ENCODE results near the gene PUM1. TPM values are rescaled to one million over a fixed set of nuclear protein-coding genes. Genes with fewer than 3 reads are reported as not detected.
"Not testable (repeated sequence)": the region's sequence is repeated elsewhere in the genome, so short reads cannot be mapped to it uniquely, and the experiment has no call there.

Gene PUM1
- total RNA-seq, 2 experiments from 2014 or later = 91.0 to 94.9 TPM

- POLR2A ChIA-PET = interaction anchor here (1.1 kb wide), 1 partner anchor 79 kb away, joined by 3 read pairs; no protein-coding TSS in a partner anchor
- Mint-ChIP-seq H3K27ac (no peak overlapping the region), H3K4me3 (no peak overlapping the region), H3K4me1 (ENCODE audit: low read depth) (peaks cover 10% of the 10 kb centered on the region), H3K27me3 (ENCODE audit: low read depth) (no peaks in the 10 kb centered on the region), H3K9me3 (ENCODE audit: insufficient read depth) (no peaks in the 10 kb centered on the region), H3K36me3 (ENCODE audit: low read depth) (peaks cover 45% of the 10 kb centered on the region)
- no peak for ATAC-seq
- CTCF ChIA-PET = interaction anchor here (0.6 to 1.3 kb wide), 3 partner anchors 13 to 44 kb away, joined by 3 to 4 read pairs (median 3); no protein-coding TSS in a partner anchor
- no peak for DNase-seq
Observed at GRCh38 chr1:30984165-30984889, 81.2 kb downstream of the PUM1 start.

DNA sequence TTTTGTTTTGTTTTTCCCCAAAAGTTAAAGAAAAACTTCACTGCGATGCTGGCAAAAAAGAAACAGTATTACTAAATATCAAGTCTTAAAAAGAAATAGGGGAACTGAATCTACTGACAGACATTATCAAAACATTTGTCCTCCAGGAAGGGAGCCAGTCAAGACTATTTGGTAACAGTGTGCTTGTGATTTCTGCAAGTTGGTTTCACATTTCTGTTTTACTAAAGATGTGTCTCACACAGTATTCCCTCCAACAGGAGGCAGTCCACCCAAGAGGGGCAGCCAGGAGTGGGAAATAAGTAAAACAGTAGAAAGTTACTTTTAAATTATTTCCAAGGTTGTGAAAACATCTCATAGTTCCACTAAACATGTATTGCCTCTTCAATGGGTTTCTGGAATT, 82.6 kb downstream of the PUM1 start:
- Mint-ChIP-seq H3K4me3 (no peak overlapping the region), H3K9me3 (ENCODE audit: insufficient read depth) (no peaks in the 10 kb centered on the region), H3K4me1 (ENCODE audit: low read depth) (peaks cover 9% of the 10 kb centered on the region), H3K27me3 (ENCODE audit: low read depth) (no peaks in the 10 kb centered on the region), H3K27ac (no peak overlapping the region), H3K36me3 (ENCODE audit: low read depth) (peaks cover 46% of the 10 kb centered on the region)
- ChIA-PET POLR2A (no interaction called here), CTCF (no interaction called here)
- DNase-seq (no peak), ATAC-seq (no peak)

GRCh38 chr1:30982431-30982830, 83.1 kb downstream of the PUM1 start:
- Mint-ChIP-seq H3K9me3 (ENCODE audit: insufficient read depth) (no peaks in the 10 kb centered on the region), H3K4me1 (ENCODE audit: low read depth) (peaks cover 13% of the 10 kb centered on the region), H3K27me3 (ENCODE audit: low read depth) (no peaks in the 10 kb centered on the region), H3K27ac (no peak overlapping the region), H3K36me3 (ENCODE audit: low read depth) (peaks cover 49% of the 10 kb centered on the region), H3K4me3 (no peak overlapping the region)
- CTCF ChIA-PET = interaction anchor here (1.6 kb wide), 1 partner anchor 8 kb away, joined by 4 read pairs; no protein-coding TSS in a partner anchor
- POLR2A ChIA-PET = no interaction called here
- DNase-seq (no peak), ATAC-seq (no peak)

DNA sequence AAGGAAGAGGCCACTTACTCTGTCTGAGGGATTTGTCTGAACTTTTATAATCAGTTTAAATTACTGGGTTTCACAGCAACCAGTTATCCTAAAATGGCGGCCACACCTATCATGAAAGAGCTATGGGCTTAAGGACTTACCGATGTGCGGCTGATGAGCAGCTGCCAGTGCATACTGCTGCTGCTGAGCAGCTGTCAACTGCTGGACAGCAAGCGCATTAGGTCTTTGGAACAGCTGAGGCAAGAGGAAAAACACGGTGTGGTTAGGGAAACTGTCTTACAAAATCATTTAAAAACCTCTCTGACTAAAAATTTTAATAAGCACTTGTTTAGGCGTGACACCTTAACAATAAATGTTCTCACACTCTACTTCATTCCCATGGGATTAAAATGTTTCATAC, 84.3 kb downstream of the PUM1 start:
- H3K27me3 Mint-ChIP-seq (ENCODE audit: low read depth) = no peaks in the 10 kb centered on the region
- no peak for ATAC-seq
- no peak for DNase-seq
- H3K36me3 Mint-ChIP-seq (ENCODE audit: low read depth) = peaks cover 59% of the 10 kb centered on the region
- no peak overlapping the region for H3K27ac Mint-ChIP-seq
- H3K4me1 Mint-ChIP-seq (ENCODE audit: low read depth) = peaks cover 22% of the 10 kb centered on the region
- ChIA-PET CTCF (interaction anchor here (1.6 kb wide), 1 partner anchor 9 kb away, joined by 4 read pairs; no protein-coding TSS in a partner anchor), POLR2A (interaction anchor here (0.9 kb wide), 1 partner anchor 45 kb away, joined by 3 read pairs; no protein-coding TSS in a partner anchor)
- H3K4me3 Mint-ChIP-seq = no peak overlapping the region
- H3K9me3 Mint-ChIP-seq (ENCODE audit: insufficient read depth) = no peaks in the 10 kb centered on the region

- POLR2A ChIA-PET = no interaction called here
- Mint-ChIP-seq H3K27me3 (ENCODE audit: low read depth) (no peaks in the 10 kb centered on the region), H3K27ac (no peak overlapping the region), H3K4me1 (ENCODE audit: low read depth) (peaks cover 25% of the 10 kb centered on the region), H3K9me3 (ENCODE audit: insufficient read depth) (no peaks in the 10 kb centered on the region), H3K4me3 (no peak overlapping the region), H3K36me3 (ENCODE audit: low read depth) (peaks cover 61% of the 10 kb centered on the region)
- DNase-seq (no peak), ATAC-seq (no peak)
- CTCF ChIA-PET = interaction anchor here (0.6 to 1.2 kb wide), 3 partner anchors 10 to 15 kb away, joined by 3 read pairs; no protein-coding TSS in a partner anchor
Observed at GRCh38 chr1:30977511-30977910, 88.0 kb downstream of the PUM1 start.

DNA sequence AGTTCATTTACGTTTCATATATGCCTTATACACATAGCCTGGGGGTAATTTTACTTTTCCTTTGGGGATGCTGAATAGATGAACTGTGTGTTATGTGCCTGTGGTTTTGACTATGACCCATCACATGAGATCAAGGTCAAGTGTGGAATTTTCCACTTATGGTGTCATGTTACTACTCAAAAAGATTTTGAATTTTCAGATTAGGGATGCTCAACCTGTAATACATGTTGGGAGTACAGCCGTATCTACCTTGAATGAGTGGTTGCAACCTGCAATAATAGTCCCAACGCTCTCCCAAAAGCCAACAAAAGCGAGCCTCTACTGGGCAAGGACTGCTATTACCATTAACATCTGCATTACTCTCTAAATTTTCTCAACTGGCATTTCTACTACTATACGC, 88.4 kb downstream of the PUM1 start:
- Mint-ChIP-seq H3K9me3 (ENCODE audit: insufficient read depth) (no peaks in the 10 kb centered on the region), H3K36me3 (ENCODE audit: low read depth) (peaks cover 57% of the 10 kb centered on the region)
- POLR2A ChIA-PET = no interaction called here

DNA sequence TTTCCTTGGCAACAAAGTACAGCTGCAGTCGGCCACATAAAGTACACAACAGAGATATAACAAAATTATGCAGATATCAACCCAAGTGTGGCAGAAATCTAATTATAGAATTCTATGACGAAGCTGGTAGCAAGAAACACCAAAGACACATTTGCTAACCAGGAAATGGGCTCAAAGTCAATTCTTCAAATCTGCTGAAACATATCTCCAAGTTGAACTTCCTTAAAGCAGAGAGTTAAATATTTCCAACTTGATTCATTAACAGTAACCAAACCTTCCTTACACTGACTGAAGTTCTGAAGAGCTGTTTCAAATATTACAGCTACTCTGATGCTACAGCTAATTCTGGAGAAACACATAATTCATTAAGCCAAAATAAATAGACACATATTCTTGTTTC, 89.4 kb downstream of the PUM1 start:
- Mint-ChIP-seq H3K9me3 (ENCODE audit: insufficient read depth) (no peaks in the 10 kb centered on the region), H3K4me3 (no peak overlapping the region), H3K36me3 (ENCODE audit: low read depth) (peaks cover 63% of the 10 kb centered on the region), H3K27me3 (ENCODE audit: low read depth) (no peaks in the 10 kb centered on the region), H3K27ac (peak overlapping the region; percentile 74), H3K4me1 (ENCODE audit: low read depth) (peaks cover 28% of the 10 kb centered on the region)
- ATAC-seq (no peak), DNase-seq (no peak)
- CTCF ChIA-PET = interaction anchor here (0.8 to 0.9 kb wide), 2 partner anchors 24 to 208 kb away, joined by 3 read pairs; no protein-coding TSS in a partner anchor
- POLR2A ChIA-PET = no interaction called here

More for the DNA sequence above, 88.4 kb downstream of the PUM1 start:
- H3K27ac Mint-ChIP-seq = no peak overlapping the region
- ATAC-seq (no peak), DNase-seq (no peak)
- no peak overlapping the region for H3K4me3 Mint-ChIP-seq
- H3K27me3 Mint-ChIP-seq (ENCODE audit: low read depth) = no peaks in the 10 kb centered on the region
- peaks cover 25% of the 10 kb centered on the region for H3K4me1 Mint-ChIP-seq (ENCODE audit: low read depth)
- CTCF ChIA-PET = interaction anchor here (0.6 to 0.8 kb wide), 2 partner anchors 13 to 207 kb away, joined by 3 read pairs; no protein-coding TSS in a partner anchor

- no peak overlapping the region for H3K27ac Mint-ChIP-seq
- POLR2A ChIA-PET = interaction anchor here (1.3 kb wide), 1 partner anchor 11 kb away, joined by 3 read pairs; no protein-coding TSS in a partner anchor
- H3K9me3 Mint-ChIP-seq (ENCODE audit: insufficient read depth) = no peaks in the 10 kb centered on the region
- CTCF ChIA-PET = no interaction called here
- H3K27me3 Mint-ChIP-seq (ENCODE audit: low read depth) = no peaks in the 10 kb centered on the region
- no peak overlapping the region for H3K4me3 Mint-ChIP-seq
- H3K36me3 Mint-ChIP-seq (ENCODE audit: low read depth) = peaks cover 67% of the 10 kb centered on the region
- ATAC-seq (no peak), DNase-seq (no peak)
- H3K4me1 Mint-ChIP-seq (ENCODE audit: low read depth) = peaks cover 36% of the 10 kb centered on the region
Observed at GRCh38 chr1:30975217-30975616, 90.3 kb downstream of the PUM1 start.

- Mint-ChIP-seq H3K27me3 (ENCODE audit: low read depth) (no peaks in the 10 kb centered on the region), H3K9me3 (ENCODE audit: insufficient read depth) (no peaks in the 10 kb centered on the region), H3K4me1 (ENCODE audit: low read depth) (peaks cover 40% of the 10 kb centered on the region), H3K4me3 (no peak overlapping the region), H3K27ac (no peak overlapping the region), H3K36me3 (ENCODE audit: low read depth) (peaks cover 66% of the 10 kb centered on the region)
- POLR2A ChIA-PET = interaction anchor here (0.6 to 1.3 kb wide), 4 partner anchors 12 to 1251 kb away, joined by 3 to 5 read pairs (median 4); no protein-coding TSS in a partner anchor
- ATAC-seq (no peak), DNase-seq (no peak)
- CTCF ChIA-PET = interaction anchor here (1.0 kb wide), 1 partner anchor 17 kb away, joined by 3 read pairs; no protein-coding TSS in a partner anchor
Observed at GRCh38 chr1:30974536-30974935, 91.0 kb downstream of the PUM1 start.

GRCh38 chr1:30972349-30972748, 93.2 kb downstream of the PUM1 start:
- H3K4me3 Mint-ChIP-seq; H3K27ac Mint-ChIP-seq; H3K9me3 Mint-ChIP-seq (ENCODE audit: insufficient read depth); ATAC-seq; DNase-seq; H3K27me3 Mint-ChIP-seq (ENCODE audit: low read depth); CTCF ChIA-PET: not testable (repeated sequence)
- POLR2A ChIA-PET = interaction anchor here (0.7 kb wide), 1 partner anchor 45 kb away, joined by 6 read pairs; no protein-coding TSS in a partner anchor
- H3K4me1 Mint-ChIP-seq (ENCODE audit: low read depth) = peaks cover 30% of the 10 kb centered on the region
- H3K36me3 Mint-ChIP-seq (ENCODE audit: low read depth) = peaks cover 65% of the 10 kb centered on the region

DNA sequence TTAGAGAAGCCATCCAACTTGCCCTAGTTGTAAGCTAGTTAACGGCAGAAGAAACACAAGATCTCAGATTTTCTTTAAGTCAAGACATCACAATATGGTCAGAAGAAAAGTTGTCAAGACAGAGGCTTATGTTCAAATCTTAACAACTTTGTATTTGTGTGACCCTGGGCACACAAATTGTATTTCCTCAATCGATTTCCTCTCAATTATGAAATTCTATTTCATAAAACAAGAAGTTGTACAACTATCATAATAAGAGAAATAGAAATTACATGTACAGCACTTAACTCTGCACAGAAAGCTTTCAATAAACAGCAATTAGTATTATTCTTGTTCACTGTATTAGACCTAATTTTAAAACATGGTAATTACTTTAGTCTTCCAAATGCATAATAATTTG, 94.0 kb downstream of the PUM1 start:
- DNase-seq (no peak), ATAC-seq (no peak)
- Mint-ChIP-seq H3K27me3 (ENCODE audit: low read depth) (no peaks in the 10 kb centered on the region), H3K4me1 (ENCODE audit: low read depth) (peaks cover 21% of the 10 kb centered on the region), H3K9me3 (ENCODE audit: insufficient read depth) (no peaks in the 10 kb centered on the region), H3K36me3 (ENCODE audit: low read depth) (peaks cover 65% of the 10 kb centered on the region), H3K27ac (no peak overlapping the region), H3K4me3 (no peak overlapping the region)
- CTCF ChIA-PET = no interaction called here
- POLR2A ChIA-PET = interaction anchor here (0.6 kb wide), 1 partner anchor 1935 kb away, joined by 3 read pairs; no protein-coding TSS in a partner anchor

GRCh38 chr1:30969903-30970302, 95.6 kb downstream of the PUM1 start:
- CTCF ChIA-PET = no interaction called here
- Mint-ChIP-seq H3K36me3 (ENCODE audit: low read depth) (peaks cover 73% of the 10 kb centered on the region), H3K4me3 (no peak overlapping the region), H3K27ac (no peak overlapping the region), H3K27me3 (ENCODE audit: low read depth) (no peaks in the 10 kb centered on the region), H3K9me3 (ENCODE audit: insufficient read depth) (no peaks in the 10 kb centered on the region), H3K4me1 (ENCODE audit: low read depth) (peaks cover 16% of the 10 kb centered on the region)
- DNase-seq = no peak
- no peak for ATAC-seq
- POLR2A ChIA-PET = no interaction called here

Measured in activated CD8-positive, alpha-beta T cell treated with anti-CD3 and anti-CD28 coated beads, Interleukin-2, amount 10 ng/mL, durations not matched to agents 7 days and 5 days (primary cell).